GM19240 (cell line): ENCODE data around the gene OPN1MW2.
"Not testable (repeated sequence)": the region's sequence is repeated elsewhere in the genome, so short reads cannot be mapped to it uniquely, and the experiment has no call there.

ENCODE experiments used
- DNase-seq: peaks from one replicate; pipeline ENCODE4 v3.0.0; 2011; ENCODE audit warnings: low spot score; ENCODE audit not compliant: insufficient read length

The OPN1MW2 gene

GRCh38 chrX:154263072-154263471 lies 43.5 kb downstream of the OPN1MW2 start:
- not testable (repeated sequence) for DNase-seq

- DNase-seq = not testable (repeated sequence)
These were observed 49.7 kb downstream of the OPN1MW2 start for GRCh38 chrX:154269245-154269644.
